Thymus (tissue), 14 donors: ENCODE measurements around the gene SIDT2. TPM values are rescaled to one million over a fixed set of nuclear protein-coding genes. Genes with fewer than 3 reads are reported as not detected.
A peak's percentile ranks its signal among the peaks of the same experiment; 100 is the strongest.
"Not testable (repeated sequence)": the region's sequence is repeated elsewhere in the genome, so short reads cannot be mapped to it uniquely, and the experiment has no call there.

Experiments used
- DNase-seq, 9 donors: peaks; one replicate each; pipeline ENCODE4 v3.0.0-alpha.2; 2013; ENCODE audit warnings: low spot score in 9 of 9, low read depth in 6 of 9, missing footprints in 1 of 9
- H3K27ac ChIP-seq, 2 donors: one replicate each; pipeline ENCODE4 v1.5.1; 2013; ENCODE audit warnings: control low read depth in 1 of 2, low read depth in 1 of 2, low read length in 1 of 2, mild to moderate bottlenecking in 1 of 2, moderate library complexity in 1 of 2
- H3K27me3 ChIP-seq, 2 donors: one replicate each; pipeline ENCODE4 v1.5.1; 2013; ENCODE audit warnings: low read length in 1 of 2; ENCODE audit not compliant: control insufficient read depth in 2 of 2, insufficient read depth in 1 of 2
- H3K36me3 ChIP-seq, 2 donors: one replicate each; pipeline ENCODE4 v1.5.1; 2013; ENCODE audit warnings: low read length in 1 of 2, mild to moderate bottlenecking in 1 of 2, moderate library complexity in 1 of 2; ENCODE audit not compliant: control insufficient read depth in 2 of 2, insufficient read depth in 2 of 2
- H3K4me1 ChIP-seq, 2 donors: one replicate each; pipeline ENCODE4 v1.5.1; 2013; ENCODE audit warnings: low read length in 2 of 2; ENCODE audit not compliant: control insufficient read depth in 2 of 2, insufficient read depth in 2 of 2
- H3K4me3 ChIP-seq, 2 donors: one replicate each; pipeline ENCODE4 v1.5.1; 2013; ENCODE audit warnings: low read length in 2 of 2, control low read depth in 1 of 2, mild to moderate bottlenecking in 1 of 2
- H3K9me3 ChIP-seq, 2 donors: one replicate each; pipeline ENCODE4 v1.5.1; 2013; ENCODE audit warnings: low read length in 1 of 2, mild to moderate bottlenecking in 1 of 2; ENCODE audit not compliant: control insufficient read depth in 2 of 2, insufficient read depth in 1 of 2
- WGBS: extraction: QIAGEN DNeasy Blood & Tissue Kit; methylation state at CpG from one replicate; pipeline ENCODE4 v1.1.7; 2013; 5-methylcytosine and 5-hydroxymethylcytosine counted together
- long read RNA-seq, 10 donors: transcript quantifications; one replicate each; lab custom pipeline, GENCODE V29; 2026
- polyA plus RNA-seq: library from polyadenylated mRNA; stranded (reverse); fragments of 200-250 nt; gene quantifications from one replicate; pipeline ENCODE4 v1.2.3, GENCODE V29; 2013
- total RNA-seq: library from RNA; stranded (reverse); fragments of 120-200 nt; gene quantifications from one replicate; pipeline ENCODE4 v1.2.4, GENCODE V29; 2013
- donor health status: healthy.

Gene SIDT2
- 5.1 TPM for total RNA-seq
- polyA plus RNA-seq, result 22.5 TPM
- long read RNA-seq, donor 1, result 0 reads
- long read RNA-seq, donor 2, result 0 reads
- long read RNA-seq, donor 3, result 0 reads
- long read RNA-seq, donor 4, full-length matches to known transcripts, result 1 of 1 reads
- long read RNA-seq, donor 4, partial matches to known transcripts, result 0 of 1 reads
- long read RNA-seq, donor 4, other reads (novel, unspliced or antisense), result 0 of 1 reads
- long read RNA-seq, donor 5, full-length matches to known transcripts, result 1 of 1 reads
- long read RNA-seq, donor 5, partial matches to known transcripts, result 0 of 1 reads
- long read RNA-seq, donor 5, other reads (novel, unspliced or antisense), result 0 of 1 reads
- long read RNA-seq, donor 6, result 0 reads
- long read RNA-seq, donor 7, result 0 reads
- long read RNA-seq, donor 8, full-length matches to known transcripts, result 1 of 1 reads
- long read RNA-seq, donor 8, partial matches to known transcripts, result 0 of 1 reads
- long read RNA-seq, donor 8, other reads (novel, unspliced or antisense), result 0 of 1 reads
- long read RNA-seq, donor 9, partial matches to known transcripts, result 0 of 1 reads
- long read RNA-seq, donor 9, other reads (novel, unspliced or antisense), result 0 of 1 reads
- long read RNA-seq, donor 10, full-length matches to known transcripts, result 2 of 2 reads
- long read RNA-seq, donor 10, partial matches to known transcripts, result 0 of 2 reads
- long read RNA-seq, donor 10, other reads (novel, unspliced or antisense), result 0 of 2 reads

DNA sequence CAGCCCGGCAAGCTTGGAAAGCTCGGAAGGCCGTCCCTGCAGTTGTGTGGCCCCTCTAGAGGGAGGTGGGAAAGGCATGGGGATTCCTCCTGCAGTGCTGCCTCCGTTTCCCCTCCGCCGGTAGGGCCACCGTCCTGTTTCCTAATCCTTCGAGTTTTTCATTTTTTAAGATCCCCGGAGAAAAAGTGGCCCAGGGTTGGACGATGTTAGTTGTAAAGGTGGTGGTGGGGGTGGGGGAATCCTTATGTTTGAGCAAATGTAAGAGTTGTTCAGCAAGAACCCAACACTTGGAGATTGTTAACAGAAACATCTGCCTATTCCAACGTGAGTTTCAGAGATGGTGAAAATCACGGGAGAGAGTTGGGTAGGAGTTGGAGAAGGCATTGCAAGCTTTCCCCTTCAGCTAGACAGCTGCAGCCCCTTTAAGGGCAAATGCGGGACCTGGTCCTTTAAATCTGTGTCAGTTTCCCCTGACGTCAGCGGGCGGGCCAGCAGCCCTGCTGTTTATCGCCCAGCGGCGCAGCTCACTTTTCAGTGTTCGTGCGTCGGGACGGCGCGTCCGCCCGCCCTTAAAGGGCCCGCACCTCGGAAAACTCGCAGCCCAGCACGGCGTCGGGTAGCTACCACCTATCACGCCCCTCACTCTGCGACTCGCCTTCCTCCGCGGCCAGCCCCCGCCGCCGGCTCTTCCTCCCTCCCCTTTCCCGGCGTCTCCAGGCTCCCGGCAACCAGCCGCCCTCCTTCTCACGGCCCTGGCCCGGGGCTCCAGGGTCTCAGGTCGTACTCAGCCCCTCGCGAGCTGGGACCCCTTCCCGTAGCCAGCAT is at the start of gene SIDT2:
SIDT2 (plus strand) TSS at position 534 of the 825 bp plus-strand sequence. CDS start 521 bp downstream, outside the sequence.
- peak; percentile 84 to 96 (median 89) for DNase-seq
- peak within 1 kb of the TSS; percentile 60 to 89 for H3K27ac ChIP-seq
- peak within 1 kb of the TSS; percentile 78 to 95 for H3K4me3 ChIP-seq
- peaks cover 10 to 24% of the 10 kb centered on the region in 2 donors for H3K4me1 ChIP-seq
- H3K27me3 ChIP-seq, result no peaks in the 10 kb centered on the region
- peaks cover 0 to 7% of the 10 kb centered on the region in 2 donors for H3K36me3 ChIP-seq
- WGBS, result 3% methylated on average over 51 of the region's 51 CpGs
- no peaks in the 10 kb centered on the region for H3K9me3 ChIP-seq

DNA sequence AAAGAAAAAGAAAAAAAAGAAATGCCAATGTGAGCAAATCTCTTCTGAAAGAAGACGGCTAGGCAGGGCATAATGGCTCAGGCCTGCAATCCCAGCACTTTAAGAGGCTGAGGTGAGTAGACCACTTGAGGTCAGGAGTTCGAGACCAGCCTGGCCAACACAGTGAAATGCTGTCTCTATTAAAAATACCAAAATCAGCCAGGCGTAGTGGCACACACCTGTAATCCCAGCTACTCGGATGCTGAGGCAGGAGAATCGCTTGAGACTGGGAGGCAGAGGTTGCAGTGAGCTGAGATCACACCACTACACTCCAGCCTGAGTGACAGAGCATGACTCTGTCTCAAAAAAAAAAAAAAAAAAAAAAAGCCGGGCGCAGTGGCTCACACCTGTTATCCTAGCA is 48.1 kb upstream of the SIDT2 start:
- H3K27ac ChIP-seq, DNase-seq, H3K9me3 ChIP-seq, H3K27me3 ChIP-seq, H3K4me1 ChIP-seq, H3K36me3 ChIP-seq, H3K4me3 ChIP-seq: not testable (repeated sequence)
- WGBS, result 96% methylated on average over 5 of the region's 7 CpGs

DNA sequence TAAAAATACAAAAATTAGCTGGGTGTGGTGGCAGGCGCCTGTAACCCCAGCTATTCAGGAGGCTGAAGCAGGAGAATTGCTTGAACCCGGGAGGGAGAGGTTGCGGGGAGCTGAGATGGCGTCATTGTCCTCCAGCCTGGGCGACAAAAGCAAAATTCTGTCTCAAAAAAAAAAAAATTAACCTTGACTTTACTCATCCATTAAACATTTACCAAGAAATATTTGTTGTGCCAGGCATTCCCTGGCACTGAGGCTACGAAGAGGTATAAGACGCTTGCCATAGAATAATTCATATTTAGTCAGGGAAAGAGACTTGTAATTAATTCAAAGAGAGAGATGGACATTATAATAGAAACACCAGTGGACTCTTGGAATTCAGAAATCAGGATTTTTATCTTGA is 47.7 kb upstream of the SIDT2 start:
- Histone ChIP-seq H3K4me3 (no peak overlapping the region), H3K27ac (no peak overlapping the region), H3K27me3 (no peaks in the 10 kb centered on the region), H3K36me3 (no peaks in the 10 kb centered on the region), H3K4me1 (no peaks in the 10 kb centered on the region), H3K9me3 (no peaks in the 10 kb centered on the region)
- WGBS, result 97% methylated on average over 7 of the region's 7 CpGs
- DNase-seq, result no peak

DNA sequence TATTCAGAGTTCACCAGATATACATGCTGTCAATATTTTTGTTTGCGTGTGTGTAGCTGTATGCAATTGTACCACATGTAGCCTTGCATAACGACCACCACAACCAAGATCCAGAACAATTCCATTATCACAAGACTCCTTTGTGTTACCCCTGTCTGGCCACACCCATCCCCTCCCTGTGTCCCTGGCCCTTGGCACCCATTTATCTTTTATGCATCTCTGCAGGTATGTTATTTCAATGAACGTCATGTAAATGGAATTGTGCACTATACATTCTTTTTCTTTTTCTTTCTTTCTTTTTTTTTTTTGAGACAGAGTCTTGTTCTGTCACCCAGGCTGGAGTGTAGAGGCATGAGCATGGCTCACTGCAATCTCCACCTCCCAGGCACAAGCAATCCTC is 44.1 kb upstream of the SIDT2 start:
- no peak for DNase-seq
- H3K27ac ChIP-seq, result no peak overlapping the region
- H3K27me3 ChIP-seq, result no peaks in the 10 kb centered on the region
- H3K4me3 ChIP-seq, result no peak overlapping the region
- 87% methylated on average over 3 of the region's 3 CpGs for whole genome bisulfite sequencing
- no peaks in the 10 kb centered on the region for H3K4me1 ChIP-seq
- no peaks in the 10 kb centered on the region for H3K9me3 ChIP-seq
- no peaks in the 10 kb centered on the region for H3K36me3 ChIP-seq

DNA sequence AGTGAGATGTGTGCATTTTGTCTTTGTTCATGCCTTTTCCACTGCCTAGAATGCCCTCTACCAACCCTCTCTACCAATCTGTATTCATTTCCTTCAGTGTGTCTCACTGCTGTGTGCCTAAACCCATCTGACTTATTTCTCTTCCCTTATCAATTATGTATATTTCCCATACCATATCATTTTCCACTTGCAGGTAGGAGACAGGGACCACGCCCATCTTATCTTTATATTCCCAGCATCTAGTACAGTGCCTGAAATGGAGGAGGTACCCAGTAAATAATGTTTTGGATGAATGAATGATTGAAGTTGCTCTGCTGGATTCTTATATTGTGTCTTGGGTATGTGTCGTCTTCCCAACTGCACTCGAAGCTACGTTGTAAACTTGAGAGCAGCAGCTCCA is 43.6 kb upstream of the SIDT2 start:
- H3K36me3 ChIP-seq, H3K27ac ChIP-seq, H3K27me3 ChIP-seq, H3K9me3 ChIP-seq, H3K4me1 ChIP-seq, H3K4me3 ChIP-seq, DNase-seq: not testable (repeated sequence)
- 91% methylated on average over 1 of the region's 4 CpGs for WGBS

GRCh38 chr11:117137223-117138086 is 41.1 kb upstream of the SIDT2 start:
- 96% methylated on average over 3 of the region's 15 CpGs for WGBS
- H3K9me3 ChIP-seq, H3K4me3 ChIP-seq, DNase-seq, H3K27me3 ChIP-seq, H3K36me3 ChIP-seq, H3K4me1 ChIP-seq, H3K27ac ChIP-seq: not testable (repeated sequence)

GRCh38 chr11:117143390-117143789 is 35.2 kb upstream of the SIDT2 start:
- H3K36me3 ChIP-seq, result peaks cover 8 to 23% of the 10 kb centered on the region in 2 donors
- H3K27me3 ChIP-seq, result no peaks in the 10 kb centered on the region
- no peaks in the 10 kb centered on the region for H3K9me3 ChIP-seq
- DNase-seq, result peak in 5 of 9 donors; percentile 13 to 45 (median 15)
- WGBS, result 18% methylated on average over 5 of the region's 5 CpGs
- H3K4me1 ChIP-seq, result peaks cover 9 to 23% of the 10 kb centered on the region in 2 donors
- H3K4me3 ChIP-seq, result peak overlapping the region; percentile 72 to 98
- peak overlapping the region in 1 of 2 donors; percentile 81 for H3K27ac ChIP-seq

DNA sequence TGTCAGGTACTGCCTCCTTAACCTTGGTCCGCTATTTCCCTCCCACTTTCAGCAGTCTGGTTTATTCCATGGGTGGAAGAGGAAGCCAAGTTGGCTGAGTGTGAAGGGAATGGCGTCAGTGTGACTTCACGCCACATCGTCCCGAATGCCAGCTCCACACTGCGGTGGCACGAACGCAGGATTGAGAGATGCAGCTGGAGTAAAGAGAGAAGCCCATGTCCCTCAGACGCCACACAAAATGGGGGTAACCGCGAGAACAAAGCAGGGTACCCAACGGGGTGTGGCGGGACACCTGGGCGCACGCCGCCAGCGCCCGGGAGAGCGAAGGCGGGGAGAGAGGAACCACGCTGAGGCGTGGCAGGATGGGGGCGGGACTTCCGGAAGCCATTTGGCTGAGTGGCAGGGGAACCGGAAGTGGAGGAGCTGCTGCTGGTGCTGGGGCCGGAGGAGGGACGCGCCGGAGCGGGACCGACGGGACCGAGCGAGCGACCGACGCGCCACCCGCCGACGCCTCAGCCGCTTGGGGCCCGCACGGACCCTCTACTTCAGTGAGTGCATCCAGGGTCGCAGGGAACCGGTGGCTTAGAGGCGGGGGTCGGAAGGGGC is 34.6 kb upstream of the SIDT2 start, which contains the start of gene PAFAH1B2:
PAFAH1B2 (plus strand) TSS at position 417 of the 606 bp plus-strand sequence. CDS start 8,161 bp downstream, outside the sequence.
- under 1% methylated on average over 48 of the region's 48 CpGs for WGBS
- H3K27ac ChIP-seq, result peak within 1 kb of the TSS; percentile 81 to 96

More for the DNA sequence above, 34.6 kb upstream of the SIDT2 start, which contains the start of gene PAFAH1B2:
- peaks cover 9 to 23% of the 10 kb centered on the region in 2 donors for H3K4me1 ChIP-seq
- H3K4me3 ChIP-seq, result peak within 1 kb of the TSS; percentile 72 to 98
- H3K36me3 ChIP-seq, result peaks cover 12 to 27% of the 10 kb centered on the region in 2 donors
- DNase-seq, result peak; percentile 89 to 98 (median 93)
- no peaks in the 10 kb centered on the region for H3K9me3 ChIP-seq
- no peaks in the 10 kb centered on the region for H3K27me3 ChIP-seq
